GM19240 (cell line): ENCODE data around the gene DPYD.

ENCODE experiments used
- DNase-seq: peaks from one replicate; pipeline ENCODE4 v3.0.0; 2011; ENCODE audit warnings: low spot score; ENCODE audit not compliant: insufficient read length

Gene DPYD

GRCh38 chr1:97844552-97845089 is 76.2 kb downstream of the DPYD start:
- DNase-seq = no peak

DNA sequence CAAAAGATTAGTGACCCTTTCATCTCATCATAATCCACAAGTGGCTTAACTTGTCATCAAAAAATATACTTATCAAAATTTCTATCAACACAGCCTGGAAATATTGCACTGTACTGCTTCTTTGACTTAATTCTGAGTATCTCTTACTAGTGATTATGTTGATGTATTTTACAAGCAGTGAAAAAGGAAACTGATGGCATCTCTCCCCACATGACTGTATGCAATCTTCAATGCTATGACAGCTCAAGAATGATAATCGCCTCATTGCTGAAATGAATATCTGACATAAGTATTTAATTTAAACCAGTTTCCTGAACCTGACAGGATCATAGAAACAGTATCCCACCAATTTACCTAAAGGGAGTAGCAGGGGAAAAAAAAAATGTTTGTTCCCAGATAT is 79.5 kb downstream of the DPYD start:
- DNase-seq = no peak

- DNase-seq = no peak
Observed at GRCh38 chr1:97837161-97837560, 83.7 kb downstream of the DPYD start.

- no peak for DNase-seq
Observed at GRCh38 chr1:97834899-97835298, 85.9 kb downstream of the DPYD start.

DNA sequence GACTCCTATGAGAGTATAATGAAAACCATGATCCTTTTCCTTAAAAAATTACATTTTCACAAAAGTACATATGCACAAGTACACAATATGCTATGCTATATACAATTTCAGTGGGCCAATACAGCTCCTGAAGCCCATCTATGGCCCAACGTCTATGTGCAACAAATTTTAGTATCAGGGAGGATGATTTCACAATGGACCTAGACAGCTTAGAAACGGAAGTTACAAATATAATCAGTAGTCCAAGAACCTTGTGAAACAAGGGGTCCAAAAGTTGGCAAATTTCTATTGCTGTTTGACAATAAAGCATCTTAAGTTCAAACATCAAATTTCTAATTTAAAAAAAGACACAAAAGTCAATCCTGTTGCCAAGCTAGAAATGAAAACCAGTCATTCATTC is 87.0 kb downstream of the DPYD start:
- DNase-seq = no peak

DNA sequence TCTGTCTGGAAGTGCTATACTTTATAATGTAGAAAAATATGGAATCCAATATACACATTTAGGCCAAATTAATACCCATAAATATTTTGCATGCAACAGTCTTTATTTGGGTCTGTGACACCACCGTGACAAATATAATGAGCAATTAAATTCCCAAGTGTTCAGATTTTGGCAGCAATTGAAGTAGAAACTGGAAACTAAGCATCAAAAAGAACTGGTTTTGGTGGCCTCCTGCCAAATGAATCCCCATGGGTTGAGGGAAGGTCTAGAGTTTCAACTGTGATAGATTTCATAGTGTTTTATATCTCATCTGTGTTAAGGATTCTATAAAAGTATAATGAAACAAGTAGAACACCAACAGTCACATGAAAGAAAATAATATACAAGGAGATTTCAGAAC is 88.4 kb downstream of the DPYD start:
- no peak for DNase-seq

DNA sequence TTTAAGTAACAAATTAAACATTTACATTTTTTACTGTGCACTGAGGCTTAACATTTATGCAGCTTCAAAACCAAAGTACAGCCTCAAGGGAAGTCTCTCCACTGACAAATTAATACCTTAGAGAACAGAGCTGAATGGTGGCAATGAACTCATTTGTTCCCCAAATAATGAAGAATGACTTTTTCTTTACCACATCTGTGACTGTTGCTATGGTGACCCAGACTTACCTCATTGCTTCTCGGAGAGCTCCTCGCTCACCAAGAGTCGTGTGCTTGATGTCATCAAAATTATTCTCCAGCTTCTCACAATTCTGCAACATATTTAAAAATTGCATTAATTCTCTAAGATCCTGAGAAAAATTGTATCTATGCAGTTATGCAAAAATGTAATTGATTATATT is 92.9 kb downstream of the DPYD start:
- DNase-seq = no peak

DNA sequence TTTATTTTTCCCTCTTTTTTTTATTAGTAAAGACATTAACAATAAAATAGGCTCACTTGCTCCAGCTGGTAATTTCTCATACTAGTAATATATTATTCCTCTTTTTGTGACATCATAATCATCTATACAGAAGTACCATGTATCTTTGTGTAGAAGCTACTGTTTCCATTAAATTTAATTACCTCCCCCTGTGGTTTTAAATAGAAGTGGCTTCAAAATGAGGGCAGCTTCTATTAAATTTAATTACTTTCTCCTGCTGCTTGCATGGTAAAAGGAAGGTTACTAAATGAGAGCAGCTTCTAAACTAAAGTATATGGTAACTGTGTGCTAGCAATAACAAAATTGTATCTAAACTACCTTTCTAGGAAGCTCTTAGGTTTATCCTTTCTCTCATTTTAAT is 94.0 kb downstream of the DPYD start:
- no peak for DNase-seq

- no peak for DNase-seq
Observed at GRCh38 chr1:97824624-97825023, 96.2 kb downstream of the DPYD start.

GRCh38 chr1:97824200-97824599 is 96.6 kb downstream of the DPYD start:
- no peak for DNase-seq

DNA sequence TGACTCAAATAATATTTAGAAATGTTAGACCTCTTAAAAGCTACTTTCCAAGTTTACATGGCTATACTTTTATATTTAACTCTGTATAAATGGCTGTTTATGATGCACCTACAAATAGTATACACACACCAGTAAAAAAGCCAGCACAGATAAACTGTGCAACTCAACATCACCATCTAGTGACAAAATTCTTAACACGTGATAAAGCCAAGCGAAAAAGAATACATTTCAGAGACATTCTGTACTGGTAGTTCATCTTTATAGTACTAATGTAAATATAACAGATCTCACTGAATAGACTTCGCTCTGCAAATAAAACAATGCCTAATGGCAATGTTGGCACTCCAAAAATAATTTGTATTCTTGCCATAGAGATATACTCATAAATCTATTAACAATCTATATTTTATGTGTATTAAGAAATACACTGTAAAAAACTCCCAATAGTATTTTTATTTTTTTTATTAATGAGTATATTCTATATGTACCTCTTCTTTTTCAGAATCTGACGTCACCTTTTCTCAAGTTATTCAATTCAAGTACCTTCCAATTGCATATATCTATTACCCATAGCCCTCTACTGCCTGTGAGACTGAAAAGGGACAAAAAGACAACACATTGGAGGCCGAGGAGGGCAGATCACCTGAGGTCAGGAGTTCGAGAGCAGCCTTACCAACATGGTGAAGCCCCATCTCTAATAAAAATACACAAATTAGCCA is 100.2 kb downstream of the DPYD start:
- no peak for DNase-seq

GRCh38 chr1:97816927-97817326 is 103.9 kb downstream of the DPYD start:
- no peak for DNase-seq

GRCh38 chr1:97814804-97815203 is 106.0 kb downstream of the DPYD start:
- DNase-seq = no peak

- DNase-seq = no peak
Observed at GRCh38 chr1:97814121-97814520, 106.7 kb downstream of the DPYD start.

GRCh38 chr1:97812076-97812475 is 108.8 kb downstream of the DPYD start:
- DNase-seq = no peak

DNA sequence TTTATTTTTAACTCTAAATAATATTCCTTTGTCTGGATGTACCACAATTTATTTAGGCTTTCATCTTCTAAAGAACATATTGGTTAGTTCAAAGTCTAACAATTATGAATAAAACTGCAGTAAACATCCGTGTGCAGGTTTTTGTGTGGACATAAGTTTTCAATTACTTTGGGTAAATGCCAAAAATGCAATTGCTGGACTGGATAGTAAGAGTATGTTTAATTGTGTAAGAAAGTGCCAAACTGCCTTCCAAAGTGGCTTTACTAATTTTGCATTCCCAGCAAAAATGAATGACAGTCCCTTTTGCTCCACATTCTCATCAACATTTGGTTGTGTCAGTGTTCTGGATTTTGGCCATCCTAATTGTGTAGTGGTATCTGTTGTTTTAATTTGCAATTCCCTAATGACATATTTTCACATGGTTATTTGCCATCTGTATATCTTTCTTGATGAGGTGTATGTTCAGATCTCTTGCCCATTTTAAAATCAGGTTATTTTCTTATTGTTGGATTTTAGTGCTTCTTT is 113.8 kb downstream of the DPYD start:
- no peak for DNase-seq

GRCh38 chr1:97806326-97806725 is 114.5 kb downstream of the DPYD start:
- DNase-seq = no peak

GRCh38 chr1:97805093-97805492 is 115.7 kb downstream of the DPYD start:
- no peak for DNase-seq

GRCh38 chr1:97803026-97803425 is 117.8 kb downstream of the DPYD start:
- no peak for DNase-seq

- no peak for DNase-seq
Observed at GRCh38 chr1:97802011-97802410, 118.8 kb downstream of the DPYD start.

GRCh38 chr1:97797403-97798183 is 123.2 kb downstream of the DPYD start:
- no peak for DNase-seq

DNA sequence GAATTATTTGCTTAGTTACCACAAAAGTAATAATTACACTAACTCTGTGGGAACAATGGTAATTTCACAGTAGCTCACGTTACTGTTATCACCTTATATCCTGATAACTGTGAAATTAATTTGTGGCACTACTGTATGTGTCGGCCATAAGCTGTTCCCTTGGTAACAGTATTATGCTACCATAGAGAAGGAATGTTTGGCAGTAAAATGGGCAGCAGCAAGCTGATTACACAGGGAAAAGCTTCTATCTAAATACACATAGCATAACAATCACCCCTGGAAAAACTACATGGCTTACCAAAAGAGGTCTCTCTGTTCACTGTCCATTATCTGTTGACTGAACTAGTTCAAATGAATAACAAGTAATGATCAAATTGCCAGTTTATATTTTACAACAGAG is 124.1 kb downstream of the DPYD start:
- DNase-seq = no peak

- no peak for DNase-seq
Observed at GRCh38 chr1:97792655-97793054, 128.2 kb downstream of the DPYD start.
